RWPE2 (cell line): Measurements from ENCODE around the gene SV2B.
A peak's percentile ranks its signal among the peaks of the same experiment; 100 is the strongest.

Experiments
- ATAC-seq: fragments of 200-7000 bp; cut with Tn5 transposase; 3 replicates; pipeline ENCODE4 v1.9.1; 2021; ENCODE audit warnings: low read depth
- DNase-seq: peaks from one replicate; pipeline ENCODE4 v3.0.0-alpha.2; 2020; ENCODE audit warnings: low spot score
- H3K27ac ChIP-seq: fragments of 450-650 bp; 2 replicates; pipeline ENCODE4 v1.5.1; 2017; ENCODE audit warnings: mild to moderate bottlenecking; ENCODE audit not compliant: poor library complexity, severe bottlenecking
- H3K27me3 ChIP-seq: fragments of 250-450 bp; sonication (Bioruptor Pico); 2 replicates; pipeline ENCODE4 v1.5.1; 2021; ENCODE audit warnings: mild to moderate bottlenecking, moderate library complexity; ENCODE audit not compliant: insufficient read depth, poor library complexity, severe bottlenecking
- H3K36me3 ChIP-seq: fragments of 250-450 bp; sonication (Bioruptor Pico); 2 replicates; pipeline ENCODE4 v1.5.1; 2020; ENCODE audit warnings: low read depth, mild to moderate bottlenecking, moderate library complexity
- H3K4me1 ChIP-seq: fragments of 250-450 bp; sonication (Bioruptor Pico); 2 replicates; pipeline ENCODE4 v1.5.1; 2021; ENCODE audit warnings: mild to moderate bottlenecking, moderate library complexity; ENCODE audit not compliant: insufficient read depth, poor library complexity, severe bottlenecking
- H3K4me3 ChIP-seq: fragments of 250-450 bp; sonication (Bioruptor Pico); 2 replicates; pipeline ENCODE4 v1.5.1; 2021; ENCODE audit warnings: mild to moderate bottlenecking, moderate library complexity; ENCODE audit not compliant: severe bottlenecking
- H3K9me3 ChIP-seq: fragments of 250-450 bp; sonication (Bioruptor Pico); 2 replicates; pipeline ENCODE4 v1.5.1; 2021; ENCODE audit warnings: mild to moderate bottlenecking, moderate library complexity; ENCODE audit not compliant: severe bottlenecking
- CTCF ChIP-seq: fragments of 450-650 bp; IDR thresholded peaks from one replicate; pipeline ENCODE4 v1.5.1; 2017; ENCODE audit warnings: mild to moderate bottlenecking, moderate library complexity; ENCODE audit not compliant: poor library complexity, severe bottlenecking

Gene SV2B

GRCh38 chr15:91142106-91142744 is 42.2 kb downstream of the SV2B start:
- Histone ChIP-seq H3K27me3 (peaks cover 12% of the 10 kb centered on the region), H3K27ac (no peak overlapping the region), H3K36me3 (no peaks in the 10 kb centered on the region), H3K4me3 (no peak overlapping the region), H3K9me3 (no peaks in the 10 kb centered on the region), H3K4me1 (no peaks in the 10 kb centered on the region)
- ATAC-seq (peak; percentile 39; the same call in 2 of the 3 replicates), DNase-seq (no peak)
- peak; percentile 80 for TF ChIP-seq CTCF

DNA sequence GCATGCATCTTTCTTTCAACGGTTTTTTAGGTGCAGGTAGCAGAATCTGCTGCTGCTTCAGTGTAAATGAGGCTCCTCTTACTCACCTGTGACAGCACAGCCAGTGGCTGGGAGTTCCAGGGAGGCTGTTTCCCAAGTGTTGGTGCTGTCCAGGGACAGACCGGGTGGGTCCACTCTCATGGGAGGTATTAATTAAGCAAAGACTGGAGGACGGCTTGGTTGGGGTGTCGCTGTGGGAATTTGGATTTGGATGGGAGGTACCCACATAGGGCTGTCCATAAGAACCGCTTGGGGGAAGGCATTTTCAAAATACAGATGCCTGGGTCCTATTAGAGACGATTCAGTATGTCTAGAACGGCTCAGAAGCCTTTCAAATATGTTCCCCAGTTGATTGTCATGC is 42.9 kb downstream of the SV2B start:
- Histone ChIP-seq H3K9me3 (no peaks in the 10 kb centered on the region), H3K36me3 (no peaks in the 10 kb centered on the region), H3K27ac (no peak overlapping the region), H3K4me1 (no peaks in the 10 kb centered on the region), H3K4me3 (no peak overlapping the region), H3K27me3 (peaks cover 12% of the 10 kb centered on the region)
- ATAC-seq (no peak), DNase-seq (no peak)
- no peak for TF ChIP-seq CTCF

DNA sequence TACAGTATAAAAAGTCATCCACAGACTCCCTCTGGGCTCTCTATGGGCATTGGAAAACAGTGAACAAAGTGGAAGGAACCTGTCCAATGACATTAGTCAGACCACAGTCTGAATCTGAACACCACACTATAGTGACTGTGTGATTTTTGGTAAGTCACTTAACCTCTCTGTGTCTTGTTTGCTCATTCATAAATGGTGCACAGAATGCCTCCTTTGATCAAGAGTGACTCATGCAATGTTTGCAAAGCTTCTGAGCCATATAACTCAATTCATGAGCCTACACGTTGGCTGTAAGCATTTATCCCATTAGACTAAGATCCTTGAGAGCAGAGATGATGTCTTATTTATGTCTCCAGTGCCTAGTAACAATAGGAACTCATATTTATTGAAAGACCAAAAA is 46.7 kb downstream of the SV2B start:
- no peaks in the 10 kb centered on the region for H3K36me3 ChIP-seq
- TF ChIP-seq CTCF: no peak

GRCh38 chr15:91148243-91148642 is 48.2 kb downstream of the SV2B start:
- TF ChIP-seq CTCF: no peak
- ATAC-seq (no peak), DNase-seq (no peak)
- Histone ChIP-seq H3K4me1 (no peaks in the 10 kb centered on the region), H3K27me3 (peaks cover 14% of the 10 kb centered on the region), H3K36me3 (no peaks in the 10 kb centered on the region), H3K9me3 (no peaks in the 10 kb centered on the region), H3K27ac (no peak overlapping the region), H3K4me3 (no peak overlapping the region)

More for the DNA sequence above, 46.7 kb downstream of the SV2B start:
- Histone ChIP-seq H3K9me3 (no peaks in the 10 kb centered on the region), H3K4me1 (no peaks in the 10 kb centered on the region), H3K27me3 (peaks cover 16% of the 10 kb centered on the region), H3K27ac (no peak overlapping the region), H3K4me3 (no peak overlapping the region)
- ATAC-seq (no peak), DNase-seq (no peak)

GRCh38 chr15:91150502-91151160 is 50.6 kb downstream of the SV2B start:
- peaks cover 12% of the 10 kb centered on the region for H3K27me3 ChIP-seq
- H3K27ac ChIP-seq: no peak overlapping the region
- ATAC-seq (no peak), DNase-seq (no peak)
- H3K9me3 ChIP-seq: no peaks in the 10 kb centered on the region
- no peak overlapping the region for H3K4me3 ChIP-seq
- no peaks in the 10 kb centered on the region for H3K4me1 ChIP-seq
- TF ChIP-seq CTCF: no peak
- no peaks in the 10 kb centered on the region for H3K36me3 ChIP-seq
